GM13977 (cell line): ENCODE results near the gene RBCK1.

ENCODE experiments used
- DNase-seq: peaks from one replicate; pipeline ENCODE4 v3.0.0; 2012; ENCODE audit warnings: low spot score
- CTCF ChIP-seq: IDR thresholded peaks from 2 replicates; pipeline ENCODE4 v1.5.1; 2012; ENCODE audit warnings: mild to moderate bottlenecking, control low read depth; ENCODE audit not compliant: insufficient read depth; ENCODE audit errors: extremely low read depth, missing control alignments
- in situ Hi-C: fragments of 300-500 bp; cut with MboI; formaldehyde crosslinking; loops from one replicate; pipeline ENCODE4 v1.12.0; 2022; ENCODE audit warnings: low sequenced_read_pairs, low pct_unique_long_range_greater_than_20kb, mixed read lengths, inconsistent platforms; ENCODE audit not compliant: unreplicated experiment

RBCK1 gene

GRCh38 chr20:400128-400453 is 8.0 kb upstream of the RBCK1 start:
- DNase-seq: no peak
- in situ Hi-C loops: no loop called here
- TF ChIP-seq CTCF: no peak

GRCh38 chr20:400454-401275 is 7.4 kb upstream of the RBCK1 start:
- no peak for TF ChIP-seq CTCF
- no peak for DNase-seq
- in situ Hi-C loops: no loop called here

GRCh38 chr20:401682-402495 is 6.2 kb upstream of the RBCK1 start:
- no peak for DNase-seq
- in situ Hi-C loops: no loop called here
- TF ChIP-seq CTCF: no peak

- DNase-seq: no peak
- in situ Hi-C loops: no loop called here
- no peak for TF ChIP-seq CTCF
These were observed 5.6 kb upstream of the RBCK1 start for GRCh38 chr20:402496-402885.

GRCh38 chr20:402898-403581 is 5.1 kb upstream of the RBCK1 start:
- no peak for DNase-seq
- in situ Hi-C loops: no loop called here
- no peak for TF ChIP-seq CTCF

GRCh38 chr20:403582-403957 is 4.5 kb upstream of the RBCK1 start:
- in situ Hi-C loops: no loop called here
- TF ChIP-seq CTCF: no peak
- DNase-seq: no peak
